Activated naive CD4-positive, alpha-beta T cell (primary cell): ENCODE results near the gene COL20A1.

Source experiments
- DNase-seq, 4 experiments: peaks; one replicate each; lab custom pipeline; 2025; lab: John Stamatoyannopoulos, UW

The COL20A1 gene

GRCh38 chr20:63320616-63321147, 27.7 kb downstream of the COL20A1 start:
- DNase-seq: no peak

- no peak for DNase-seq
These were observed 28.3 kb downstream of the COL20A1 start for GRCh38 chr20:63321148-63321831.

GRCh38 chr20:63322146-63322932, 29.4 kb downstream of the COL20A1 start:
- DNase-seq: no peak

GRCh38 chr20:63322933-63323273, 29.9 kb downstream of the COL20A1 start:
- no peak for DNase-seq

- DNase-seq: no peak
These were observed 30.5 kb downstream of the COL20A1 start for GRCh38 chr20:63323357-63323981.

- DNase-seq: no peak
These were observed 32.1 kb downstream of the COL20A1 start for GRCh38 chr20:63325021-63325471.

- no peak for DNase-seq
These were observed 32.7 kb downstream of the COL20A1 start for GRCh38 chr20:63325554-63326313.

GRCh38 chr20:63326314-63327230, 33.6 kb downstream of the COL20A1 start:
- no peak for DNase-seq

GRCh38 chr20:63327231-63327745, 34.3 kb downstream of the COL20A1 start:
- no peak for DNase-seq

GRCh38 chr20:63328026-63328700, 35.2 kb downstream of the COL20A1 start:
- DNase-seq: no peak

GRCh38 chr20:63328718-63329275, 35.8 kb downstream of the COL20A1 start:
- DNase-seq: no peak

GRCh38 chr20:63329331-63330083, 36.5 kb downstream of the COL20A1 start:
- no peak for DNase-seq

- DNase-seq: no peak
These were observed 37.2 kb downstream of the COL20A1 start for GRCh38 chr20:63330084-63330760.

- DNase-seq: no peak
These were observed 38.0 kb downstream of the COL20A1 start for GRCh38 chr20:63330940-63331339.

- no peak for DNase-seq
These were observed 38.9 kb downstream of the COL20A1 start for GRCh38 chr20:63331741-63332400.

- DNase-seq: no peak
These were observed 39.7 kb downstream of the COL20A1 start for GRCh38 chr20:63332488-63333240.

- DNase-seq: no peak
These were observed 40.4 kb downstream of the COL20A1 start for GRCh38 chr20:63333241-63333836.
